MV-4-11 (cell line): ENCODE results near the gene SLIT1.

ENCODE experiments used
- DNase-seq: peaks from one replicate; lab custom pipeline; 2025; lab: John Stamatoyannopoulos, UW

The SLIT1 gene

DNA sequence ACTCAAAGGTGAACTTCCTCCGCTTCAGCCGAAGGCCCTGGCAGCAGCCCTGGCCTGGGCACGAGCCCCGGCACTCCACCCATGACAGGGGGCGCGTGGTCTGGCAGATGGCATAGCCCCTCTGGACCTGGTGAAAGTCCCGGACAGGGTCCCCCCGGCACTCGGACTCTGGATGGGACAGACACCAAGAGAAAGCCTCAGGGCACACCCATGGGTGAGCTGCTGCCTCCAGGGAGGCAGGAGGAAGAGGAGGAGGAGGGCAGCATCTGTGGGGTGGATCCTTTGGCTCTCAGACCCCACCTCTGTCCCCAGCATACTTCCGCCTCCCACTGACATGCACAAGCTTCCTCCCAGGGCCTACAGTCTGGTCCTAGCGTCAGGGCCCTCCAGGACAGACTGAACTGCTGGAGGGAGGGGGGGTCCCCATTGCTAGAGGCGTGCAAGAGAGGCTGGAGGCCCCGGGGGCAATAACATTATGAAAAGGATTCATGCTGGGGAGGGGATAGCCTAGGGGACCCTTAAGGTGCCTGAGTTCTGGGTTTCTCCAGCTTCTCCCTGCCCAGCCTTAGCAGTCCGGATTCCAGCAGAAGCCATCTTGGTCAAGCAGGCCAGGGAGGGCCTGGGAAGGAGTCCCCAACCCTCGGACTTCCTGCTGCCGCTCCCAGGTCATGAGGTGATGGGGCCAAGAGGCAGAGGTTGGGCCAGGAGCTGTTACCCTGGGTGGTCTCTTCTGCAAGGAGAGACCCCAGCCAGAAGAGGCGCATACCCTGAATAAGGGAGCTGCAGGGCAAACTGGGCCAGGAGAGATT is 184.4 kb downstream of the SLIT1 start:
- no peak for DNase-seq

DNA sequence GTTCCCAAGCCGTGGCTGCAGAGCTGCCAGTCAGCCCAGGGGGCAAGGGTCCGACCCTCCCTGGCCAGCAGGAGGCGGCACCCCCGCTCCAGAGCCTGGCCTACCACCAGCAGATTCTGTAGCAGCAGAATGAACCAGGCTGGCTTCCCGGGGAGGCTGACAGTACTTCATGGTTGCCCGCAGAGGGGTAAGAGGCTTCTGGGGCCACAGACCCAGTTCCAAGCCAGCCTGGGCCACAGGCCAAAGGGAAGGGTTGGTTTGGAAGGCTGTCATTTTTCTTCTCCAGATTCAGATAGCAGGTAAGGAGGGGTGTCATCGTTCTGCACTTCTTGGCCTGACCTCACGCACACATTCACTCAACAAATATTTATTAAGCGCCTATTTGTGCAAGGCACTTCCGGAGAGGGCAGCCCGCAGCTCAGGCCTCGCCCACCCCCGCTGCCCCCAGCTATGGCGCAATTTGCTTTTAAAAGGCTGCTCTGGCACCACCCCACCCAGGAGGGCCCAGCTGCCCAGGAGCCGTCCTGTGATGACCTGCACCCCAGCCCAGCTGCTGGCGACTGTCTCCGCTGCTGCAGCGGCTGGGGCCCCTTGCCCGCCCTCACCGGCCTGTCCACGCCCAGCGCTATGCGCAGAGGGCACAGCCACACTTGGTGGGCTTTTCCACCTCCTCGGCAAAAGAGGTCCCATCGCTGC is 185.1 kb downstream of the SLIT1 start:
- DNase-seq: no peak

DNA sequence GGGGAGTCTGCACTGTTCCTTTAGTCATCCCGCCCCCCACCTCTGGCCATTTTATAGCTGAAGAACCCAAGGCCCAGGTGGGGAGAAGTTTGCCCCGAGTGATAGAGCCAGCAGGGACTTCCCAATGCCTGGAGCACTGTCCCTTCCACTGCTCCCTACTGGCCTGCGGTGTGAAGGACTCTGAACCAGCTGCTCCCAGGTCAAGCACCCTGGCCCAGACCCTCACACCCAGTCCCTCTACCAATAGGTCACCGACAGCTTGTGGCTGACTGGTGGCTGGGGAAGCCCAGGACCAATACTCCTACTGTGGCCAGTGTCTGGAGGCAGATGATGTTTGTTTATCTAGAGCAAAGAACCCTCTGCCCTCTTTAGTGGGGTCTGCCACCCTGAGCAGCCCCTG is 185.8 kb downstream of the SLIT1 start:
- DNase-seq: no peak

DNA sequence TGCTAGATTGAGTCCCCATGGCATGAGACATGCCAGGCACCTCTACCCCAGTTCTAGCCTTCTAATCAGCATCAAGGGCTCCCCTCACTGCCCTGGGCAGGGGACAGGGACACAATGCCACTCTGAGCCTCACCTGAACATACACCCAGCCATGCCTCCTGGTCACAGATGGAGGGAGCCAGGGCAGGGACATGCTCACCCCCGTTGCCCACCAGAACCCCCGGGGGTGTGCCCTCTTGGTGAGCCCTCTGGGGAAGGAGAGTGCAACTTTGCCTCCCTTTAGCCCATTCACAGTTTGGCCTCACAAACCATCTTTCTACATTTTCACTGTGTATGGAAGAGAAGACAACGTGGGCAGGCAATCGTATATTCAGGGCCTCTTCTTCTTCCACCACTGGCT is 186.4 kb downstream of the SLIT1 start:
- DNase-seq: no peak

DNA sequence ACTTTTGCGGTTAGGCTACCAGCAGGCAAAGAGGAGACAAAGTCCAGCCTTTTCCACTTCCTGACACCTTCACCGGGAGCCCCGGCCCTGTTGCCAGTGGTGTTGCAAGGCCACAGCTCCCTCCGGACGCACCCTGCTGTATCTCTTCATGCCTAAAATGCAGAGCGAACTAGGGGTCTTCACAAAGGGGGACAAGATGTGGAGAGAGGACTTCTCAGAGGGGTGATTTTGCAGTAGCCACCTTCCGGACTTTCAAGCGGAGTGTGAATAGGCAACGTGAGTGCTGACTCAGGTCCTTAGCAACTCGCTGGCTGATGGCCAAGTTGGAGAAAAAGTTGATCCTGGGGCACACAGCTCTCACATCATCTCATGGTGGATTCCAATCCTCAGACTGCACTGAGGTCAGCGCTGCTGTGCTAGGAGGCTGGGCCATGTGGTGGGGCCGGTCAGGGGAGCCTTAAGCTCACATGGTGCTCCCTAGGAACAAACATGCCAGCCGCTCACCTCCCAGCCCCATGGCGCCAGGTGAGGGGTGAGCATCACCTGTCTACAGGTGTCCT is 187.3 kb downstream of the SLIT1 start:
- no peak for DNase-seq

DNA sequence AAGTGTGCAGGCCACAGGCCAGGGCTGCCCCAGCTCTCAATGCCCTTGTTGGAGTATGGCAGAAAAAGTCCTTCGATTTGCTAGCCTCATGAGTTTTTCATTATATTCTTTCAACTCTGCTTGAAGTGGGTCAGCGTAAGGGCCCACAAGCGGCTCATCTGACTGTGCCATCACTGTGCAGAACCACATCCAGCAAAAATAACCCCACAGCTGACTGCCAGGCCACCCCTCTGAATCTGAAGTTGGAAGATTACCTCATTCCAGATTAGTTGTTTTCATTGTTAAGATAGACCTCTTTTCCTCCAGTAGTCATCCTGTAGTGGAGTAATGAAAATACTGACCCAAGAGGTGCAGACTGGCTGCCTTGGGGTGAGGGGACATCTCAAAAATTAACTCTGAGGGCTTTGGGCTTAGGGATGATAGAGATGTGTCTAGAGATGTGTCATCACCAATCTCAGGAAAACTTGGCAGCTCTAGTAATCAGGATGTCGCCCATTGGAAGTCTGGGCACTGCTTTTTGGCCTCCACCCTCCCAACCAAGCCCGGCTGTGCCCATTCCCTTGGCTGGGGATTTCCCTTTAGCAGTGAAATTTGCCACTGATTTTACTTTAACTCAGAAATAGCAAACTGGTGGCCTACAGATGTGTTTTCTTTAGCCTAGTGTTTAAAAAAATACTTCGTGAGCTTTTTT is 189.3 kb downstream of the SLIT1 start:
- no peak for DNase-seq

DNA sequence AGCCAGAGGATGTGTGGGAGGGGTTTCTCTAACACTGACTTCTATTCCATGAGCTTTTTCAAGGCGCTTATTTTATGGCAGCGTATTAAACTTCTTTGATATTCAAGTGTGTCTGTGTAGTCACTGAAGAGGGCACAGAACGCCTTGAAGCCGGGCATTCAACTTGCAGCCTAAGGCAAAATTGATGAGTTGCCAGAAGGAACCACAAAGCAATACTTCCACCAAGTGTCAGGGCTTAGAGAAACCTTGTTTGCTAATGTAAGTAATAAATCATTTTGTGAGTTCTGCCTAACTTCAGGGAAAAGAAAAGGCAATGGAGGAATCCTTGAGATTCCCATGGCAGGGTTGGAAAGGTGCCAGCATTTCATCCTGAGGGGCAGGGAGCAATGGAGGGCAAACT is 189.9 kb downstream of the SLIT1 start:
- DNase-seq: no peak

DNA sequence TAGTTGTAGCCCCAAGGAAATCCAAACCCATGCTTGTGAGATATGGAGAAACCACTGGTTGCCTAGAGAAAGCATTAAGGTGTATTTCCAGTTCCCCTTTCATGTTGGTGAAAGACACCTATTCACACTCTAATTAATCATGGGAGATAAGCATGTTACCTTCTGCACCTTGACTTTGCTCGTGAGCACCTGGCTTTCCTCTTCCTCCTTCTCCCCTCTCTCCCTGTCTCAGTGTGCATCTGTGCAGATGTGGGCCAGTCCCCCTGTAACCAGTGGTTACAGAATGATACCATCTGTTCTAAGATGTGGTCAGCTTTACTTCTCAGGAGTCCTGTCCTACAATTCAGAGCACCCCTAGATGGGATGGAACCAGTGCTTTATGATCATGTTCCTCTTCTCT is 193.0 kb downstream of the SLIT1 start:
- DNase-seq: no peak

DNA sequence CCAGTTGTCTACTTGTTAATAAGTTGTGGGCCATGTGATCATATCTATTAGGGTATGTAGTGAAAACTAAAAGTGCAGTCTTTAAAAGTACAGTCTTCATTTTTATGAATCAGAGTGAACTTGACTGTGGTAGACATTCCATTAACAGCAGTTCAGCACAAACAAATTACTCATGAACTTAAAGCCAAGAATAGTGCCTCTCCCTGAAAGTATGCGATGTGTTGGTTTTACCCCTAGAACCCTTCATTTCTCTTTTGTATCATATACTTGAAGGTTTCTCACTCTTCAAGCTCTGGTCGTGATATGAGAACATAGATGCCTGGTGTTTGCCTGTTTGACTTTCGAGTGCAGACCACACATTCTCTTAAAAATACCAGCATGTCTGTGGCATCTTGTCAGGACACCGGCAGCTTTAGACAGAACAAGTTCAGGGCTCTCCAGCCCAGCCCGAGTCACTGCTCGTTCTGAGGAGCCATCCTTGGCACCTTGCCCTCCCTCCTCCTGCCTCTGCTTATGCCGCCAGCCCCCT is 194.4 kb downstream of the SLIT1 start:
- no peak for DNase-seq

DNA sequence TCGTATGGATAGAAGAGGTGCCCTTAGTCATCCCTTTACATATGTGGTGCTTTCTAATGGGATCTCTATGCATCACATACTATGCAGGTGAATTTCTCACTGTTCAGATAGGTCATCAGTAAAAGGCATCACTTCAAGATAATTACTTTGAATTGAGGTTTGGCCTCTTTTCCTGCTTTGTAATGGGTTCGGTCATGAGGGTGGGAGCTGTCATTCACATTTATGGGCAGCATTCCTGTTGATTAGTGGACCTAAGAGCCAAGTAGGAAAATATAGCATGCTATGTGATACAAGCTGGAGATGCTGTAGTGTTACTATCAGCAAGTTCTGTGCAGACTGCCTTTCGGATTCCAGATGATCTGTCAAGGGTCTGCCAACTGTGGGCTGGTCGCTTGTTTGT is 197.3 kb downstream of the SLIT1 start:
- no peak for DNase-seq

DNA sequence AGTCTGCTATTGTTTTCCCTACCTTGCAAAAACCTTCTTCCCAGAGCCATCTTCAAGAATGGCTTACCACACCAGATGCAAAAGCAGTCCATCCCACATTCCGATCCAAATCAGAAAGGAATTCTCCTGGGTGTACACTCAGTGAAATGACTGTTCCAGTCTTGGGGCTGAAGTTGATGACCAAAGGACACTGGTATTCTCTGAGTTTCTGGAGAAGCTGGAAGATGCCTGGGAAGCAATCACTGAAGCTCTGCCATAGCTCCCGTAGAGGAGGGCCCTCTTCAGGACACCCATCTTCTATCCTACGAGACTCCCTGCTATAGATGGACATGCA is 197.9 kb downstream of the SLIT1 start:
- no peak for DNase-seq

DNA sequence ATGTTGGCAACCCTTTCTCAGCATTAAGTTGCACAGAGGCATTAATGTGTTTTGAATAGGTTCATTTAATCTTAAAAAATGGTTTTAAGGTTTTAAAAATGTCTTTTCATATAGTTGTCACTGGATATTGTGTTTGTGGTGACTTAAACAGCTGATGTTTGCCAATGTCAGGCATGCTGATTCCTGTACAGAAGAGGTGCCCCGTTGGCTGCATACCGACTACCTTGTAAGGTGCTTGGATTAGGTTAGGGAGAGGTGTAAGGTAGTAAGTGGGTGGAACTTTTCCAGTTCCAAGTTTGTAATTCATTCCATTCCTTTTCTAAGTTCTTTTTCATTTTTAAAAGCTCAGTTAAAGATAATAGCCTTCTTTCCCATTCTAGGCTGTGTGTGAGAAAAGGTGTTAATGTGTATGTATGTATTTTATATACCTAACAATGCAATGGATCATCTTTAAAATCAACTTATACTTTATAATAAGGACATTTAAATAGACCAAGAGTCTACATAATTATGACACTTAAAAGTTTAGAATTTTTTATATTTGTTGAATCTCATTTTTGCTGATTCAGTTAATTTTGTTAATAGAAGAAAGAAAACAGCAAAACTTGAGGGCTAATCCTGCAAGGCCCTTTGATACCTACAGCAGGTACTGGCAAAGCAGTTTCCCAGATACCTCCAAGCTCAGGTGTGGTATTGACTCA is 198.5 kb downstream of the SLIT1 start:
- DNase-seq: no peak

DNA sequence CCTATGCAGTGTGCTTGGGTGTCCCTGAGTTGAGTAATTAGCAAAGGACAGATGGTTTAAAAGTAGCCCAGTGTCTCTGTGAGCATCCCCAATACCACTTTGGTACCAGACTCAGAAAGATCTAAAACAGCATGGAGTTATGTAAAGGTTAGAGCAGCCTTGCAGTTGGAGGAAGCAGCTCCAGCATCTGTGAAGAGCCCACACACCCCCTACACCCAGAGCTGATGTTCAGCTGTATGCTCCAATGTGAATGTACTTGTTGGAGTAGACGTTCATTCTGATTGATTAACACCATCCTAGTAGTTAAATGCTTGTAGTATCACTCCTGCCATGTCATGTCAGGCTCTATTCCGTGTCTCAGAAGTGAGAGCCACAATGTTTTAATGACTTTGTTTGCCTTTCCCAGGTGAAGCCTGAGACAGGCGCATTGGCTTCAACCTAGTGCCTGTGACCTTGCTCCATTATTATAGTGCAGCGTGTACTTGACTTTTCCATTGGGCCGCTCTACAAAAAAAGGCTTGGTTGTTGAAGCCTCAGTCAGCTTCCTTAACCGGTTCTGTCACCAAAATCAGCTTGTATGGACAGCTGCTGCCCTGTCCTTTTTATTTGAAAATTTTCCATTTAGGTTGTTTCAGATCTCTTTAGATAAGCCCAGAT is 199.4 kb downstream of the SLIT1 start:
- DNase-seq: no peak

DNA sequence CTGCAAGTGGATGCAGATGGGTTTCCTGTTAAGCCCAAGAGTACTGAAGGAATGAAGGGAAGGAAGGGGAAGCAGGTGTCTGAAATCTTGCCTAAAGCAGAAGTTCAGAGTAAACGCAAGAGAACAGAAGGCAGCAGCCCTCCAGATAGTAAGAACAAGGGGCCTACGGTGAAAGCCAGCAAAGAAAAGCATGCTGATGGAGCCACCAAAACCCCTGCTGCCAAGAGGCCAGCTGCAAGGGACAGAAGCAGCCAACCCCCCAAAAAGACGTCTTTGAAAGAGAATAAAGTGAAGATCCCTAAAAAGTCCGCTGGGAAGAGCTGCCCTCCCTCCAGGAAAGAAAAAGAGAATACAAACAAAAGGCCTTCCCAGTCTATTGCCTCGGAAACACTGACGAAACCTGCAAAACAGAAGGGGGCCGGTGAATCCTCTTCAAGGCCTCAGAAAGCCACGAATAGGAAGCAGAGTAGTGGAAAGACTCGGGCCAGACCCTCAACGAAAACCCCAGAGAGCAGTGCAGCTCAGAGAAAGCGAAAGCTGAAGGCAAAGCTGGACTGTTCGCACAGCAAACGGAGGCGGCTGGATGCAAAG is 201.1 kb downstream of the SLIT1 start:
- DNase-seq: peak; percentile 8

DNA sequence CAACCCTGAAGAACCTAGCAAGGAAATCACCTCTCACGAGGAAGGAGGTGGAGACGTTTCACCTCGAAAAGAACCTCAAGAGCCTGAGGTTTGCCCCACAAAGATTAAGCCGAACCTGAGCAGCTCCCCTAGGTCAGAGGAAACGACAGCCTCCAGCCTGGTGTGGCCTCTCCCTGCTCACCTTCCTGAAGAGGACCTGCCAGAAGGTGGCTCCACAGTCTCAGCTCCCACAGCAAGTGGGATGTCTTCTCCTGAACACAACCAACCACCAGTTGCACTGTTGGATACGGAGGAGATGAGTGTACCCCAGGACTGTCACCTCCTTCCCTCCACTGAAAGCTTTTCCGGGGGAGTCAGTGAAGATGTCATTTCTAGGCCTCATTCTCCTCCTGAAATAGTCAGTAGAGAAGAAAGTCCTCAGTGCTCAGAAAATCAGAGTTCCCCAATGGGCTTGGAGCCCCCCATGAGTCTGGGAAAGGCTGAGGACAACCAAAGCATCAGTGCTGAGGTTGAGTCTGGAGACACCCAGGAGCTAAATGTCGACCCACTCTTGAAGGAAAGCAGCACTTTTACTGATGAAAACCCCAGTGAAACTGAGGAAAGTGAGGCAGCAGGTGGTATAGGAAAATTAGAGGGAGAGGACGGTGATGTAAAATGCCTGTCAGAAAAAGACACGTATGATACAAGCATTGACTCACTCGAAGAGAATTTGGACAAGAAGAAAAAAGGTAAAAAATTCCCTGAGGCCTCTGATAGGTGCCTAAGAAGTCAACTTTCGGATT is 203.4 kb downstream of the SLIT1 start:
- no peak for DNase-seq

DNA sequence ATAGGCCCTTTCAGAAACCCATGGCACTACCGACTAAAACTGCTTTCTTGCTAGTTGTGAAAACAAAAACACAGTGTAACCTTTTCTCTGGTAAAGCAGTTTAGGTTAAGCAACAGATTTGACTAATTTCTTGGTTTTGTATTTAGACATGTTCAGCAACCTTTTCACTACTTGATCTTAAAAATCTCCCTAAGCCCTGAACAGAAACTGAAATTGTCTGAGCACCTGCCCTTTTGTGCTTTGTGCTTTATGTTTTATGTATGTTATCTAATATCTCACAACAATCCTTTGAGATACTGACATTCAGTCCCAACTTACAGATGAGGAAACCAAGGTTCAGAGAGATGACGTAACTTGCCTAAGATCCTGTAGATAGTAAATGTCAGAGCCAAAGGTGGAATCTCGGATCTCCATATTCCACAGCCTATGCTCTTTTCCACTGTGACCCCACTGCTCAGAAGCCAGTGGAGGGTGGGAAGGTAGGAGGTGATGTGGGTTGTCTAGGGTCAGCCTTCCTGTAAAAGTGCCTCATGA is 207.1 kb downstream of the SLIT1 start:
- no peak for DNase-seq

DNA sequence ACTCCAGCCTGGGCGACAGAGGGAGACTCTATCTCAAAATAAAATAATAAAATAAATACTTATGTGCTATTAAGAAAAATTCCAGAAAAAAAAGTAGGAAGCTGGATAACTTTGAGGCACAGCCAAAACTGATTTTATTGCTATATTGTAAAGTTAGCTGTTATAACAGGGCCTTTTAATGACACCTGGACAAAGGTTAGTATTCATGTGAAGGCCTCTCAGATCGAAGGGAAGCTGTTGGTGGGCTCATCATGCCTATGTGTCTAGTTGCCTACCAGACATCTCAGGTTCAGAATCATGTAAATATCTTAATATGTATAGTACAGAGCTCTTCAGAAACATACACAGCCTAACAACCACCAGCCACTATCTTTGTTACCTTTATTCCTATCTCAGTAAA is 210.6 kb downstream of the SLIT1 start:
- DNase-seq: no peak

DNA sequence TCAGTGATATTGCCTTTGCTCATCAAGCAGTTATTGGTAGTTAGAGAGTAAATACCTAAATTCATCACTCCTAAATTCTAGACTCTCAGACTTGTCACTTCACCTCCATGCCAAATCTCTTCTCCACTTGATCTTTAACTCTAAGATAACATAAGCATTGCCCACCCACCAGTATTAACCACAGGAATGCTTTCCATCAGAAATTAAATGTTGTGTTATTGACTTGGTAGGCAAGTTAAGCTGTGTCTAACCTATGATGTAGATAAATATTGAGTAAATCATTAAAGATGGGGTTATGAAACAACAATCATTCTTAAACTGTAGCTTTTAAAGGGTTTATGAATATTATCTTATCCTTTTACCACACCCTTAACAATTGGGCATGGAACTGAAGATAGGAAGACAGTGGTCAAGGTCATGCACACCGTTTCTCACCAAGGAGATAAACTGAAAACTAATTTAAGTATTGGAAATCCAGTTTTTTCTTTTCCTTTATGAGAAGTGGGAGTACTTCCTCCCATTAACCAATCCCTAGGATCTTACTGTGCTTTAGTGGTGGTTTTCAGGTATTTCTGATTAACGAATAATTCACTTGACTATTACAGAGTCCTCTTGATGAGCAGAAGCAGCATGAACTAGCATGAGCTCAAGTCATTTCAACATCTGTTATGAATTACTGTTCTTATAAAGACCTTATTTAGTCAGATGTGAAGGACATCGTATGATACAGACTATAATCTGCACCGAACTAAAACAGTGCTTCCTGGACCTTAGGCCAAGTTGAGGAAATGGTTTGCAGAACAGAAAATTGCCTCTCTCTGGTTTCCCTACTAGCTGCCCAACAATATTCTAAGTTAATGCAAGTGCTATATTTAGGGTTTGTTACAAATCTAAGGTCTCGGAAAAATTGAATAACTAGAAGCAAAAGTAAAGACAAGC is 211.7 kb downstream of the SLIT1 start:
- peak; percentile 74 for DNase-seq

DNA sequence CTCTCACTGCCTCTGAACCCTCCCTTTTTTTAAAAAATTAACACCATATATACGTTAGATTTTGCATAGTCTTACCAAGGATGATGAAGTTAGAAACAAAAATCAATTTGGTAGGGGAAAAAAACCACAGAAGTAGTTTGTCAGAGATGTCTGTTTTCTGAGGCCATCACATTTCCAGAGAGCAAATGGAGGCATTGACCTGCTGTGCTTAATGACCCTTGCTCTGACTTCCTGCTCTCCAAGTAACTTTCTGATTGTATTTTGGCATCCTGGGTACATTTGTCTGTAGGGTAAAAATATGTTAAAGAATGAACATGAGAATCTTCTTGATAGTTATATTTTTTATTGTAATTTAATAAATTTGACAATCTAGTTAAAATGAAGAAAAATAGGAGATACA is 213.5 kb downstream of the SLIT1 start:
- DNase-seq: no peak
